ENCODE data around the gene DOHH.
A peak's percentile ranks its signal among the peaks of the same experiment; 100 is the strongest.

Gene DOHH

GRCh38 chr19:3492919-3493318 lies 7.6 kb downstream of the DOHH start:
- Mint-ChIP-seq H3K27me3 (no peaks in the 10 kb centered on the region), H3K4me3 (no peak overlapping the region), H3K36me3 (peaks cover 20% of the 10 kb centered on the region), H3K27ac (no peak overlapping the region), H3K9me3 (no peaks in the 10 kb centered on the region), H3K4me1 (peaks cover 3% of the 10 kb centered on the region)
- no peak for ATAC-seq (ENCODE audit: low read depth)
- DNase-seq (ENCODE audit: low spot score in 2 of 2): no peak

- H3K36me3 Mint-ChIP-seq: peaks cover 19% of the 10 kb centered on the region
- ATAC-seq (ENCODE audit: low read depth) (no peak), DNase-seq (ENCODE audit: low spot score in 2 of 2) (no peak)
- H3K9me3 Mint-ChIP-seq: no peaks in the 10 kb centered on the region
- H3K4me3 Mint-ChIP-seq: no peak overlapping the region
- H3K27me3 Mint-ChIP-seq: no peaks in the 10 kb centered on the region
- peaks cover 2% of the 10 kb centered on the region for H3K4me1 Mint-ChIP-seq
- no peak overlapping the region for H3K27ac Mint-ChIP-seq
These were observed 8.2 kb downstream of the DOHH start for GRCh38 chr19:3492131-3492839.

- H3K4me3 Mint-ChIP-seq: no peak overlapping the region
- ATAC-seq (ENCODE audit: low read depth) (no peak), DNase-seq (ENCODE audit: low spot score in 2 of 2) (no peak)
- H3K27ac Mint-ChIP-seq: no peak overlapping the region
- H3K36me3 Mint-ChIP-seq: peaks cover 21% of the 10 kb centered on the region
- no peaks in the 10 kb centered on the region for H3K9me3 Mint-ChIP-seq
- H3K4me1 Mint-ChIP-seq: peaks cover 2% of the 10 kb centered on the region
- no peaks in the 10 kb centered on the region for H3K27me3 Mint-ChIP-seq
These were observed 8.9 kb downstream of the DOHH start for GRCh38 chr19:3491396-3492119.

DNA sequence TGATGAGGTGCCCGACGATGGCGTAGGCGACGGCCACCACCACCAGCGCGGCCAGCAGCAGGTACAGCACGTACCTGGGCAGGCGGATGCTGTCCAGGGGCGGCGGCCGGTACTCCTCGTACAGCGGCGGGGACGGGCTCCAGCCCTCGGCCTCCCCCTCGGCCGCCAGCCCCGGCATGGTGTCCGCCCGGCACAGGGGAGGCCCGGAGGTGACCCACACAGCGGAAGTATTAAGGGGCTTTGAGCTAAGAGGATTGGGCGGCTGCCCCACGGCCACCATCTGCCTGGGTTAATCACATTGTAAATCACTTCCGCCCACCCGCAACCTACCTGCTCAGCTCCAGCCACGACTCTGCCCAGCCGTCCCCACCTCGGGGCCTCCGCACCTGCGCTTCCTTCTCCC lies 17.2 kb downstream of the DOHH start, which contains the start of gene SMIM44:
Gene SMIM44 (minus strand): TSS at position 216 of the 403 bp plus-strand sequence. CDS start 38 bp downstream, at position 178.
- no peak for ATAC-seq (ENCODE audit: low read depth)
- no peak within 1 kb of the TSS for H3K27ac Mint-ChIP-seq

GRCh38 chr19:3482507-3483225 lies 17.8 kb downstream of the DOHH start:
- Mint-ChIP-seq H3K36me3 (peaks cover 6% of the 10 kb centered on the region), H3K4me3 (no peak overlapping the region)

More for the DNA sequence above, 17.2 kb downstream of the DOHH start, which contains the start of gene SMIM44:
- Mint-ChIP-seq H3K36me3 (peaks cover 6% of the 10 kb centered on the region), H3K9me3 (peaks cover 2% of the 10 kb centered on the region), H3K4me3 (no peak within 1 kb of the TSS), H3K27me3 (peaks cover 18% of the 10 kb centered on the region), H3K4me1 (peaks cover 20% of the 10 kb centered on the region)
- no peak for DNase-seq (ENCODE audit: low spot score in 2 of 2)

GRCh38 chr19:3481241-3482090 lies 19.0 kb downstream of the DOHH start:
- DNase-seq (ENCODE audit: low spot score in 2 of 2): no peak
- ATAC-seq (ENCODE audit: low read depth): no peak
- Mint-ChIP-seq H3K9me3 (peaks cover 2% of the 10 kb centered on the region), H3K4me1 (peaks cover 23% of the 10 kb centered on the region), H3K36me3 (peaks cover 3% of the 10 kb centered on the region), H3K27ac (no peak overlapping the region), H3K4me3 (no peak overlapping the region), H3K27me3 (peaks cover 22% of the 10 kb centered on the region)

More at GRCh38 chr19:3482507-3483225, 17.8 kb downstream of the DOHH start:
- Mint-ChIP-seq H3K27me3 (peaks cover 22% of the 10 kb centered on the region), H3K27ac (no peak overlapping the region), H3K4me1 (peaks cover 23% of the 10 kb centered on the region), H3K9me3 (peaks cover 2% of the 10 kb centered on the region)
- DNase-seq (ENCODE audit: low spot score in 2 of 2) (no peak), ATAC-seq (ENCODE audit: low read depth) (no peak)

DNA sequence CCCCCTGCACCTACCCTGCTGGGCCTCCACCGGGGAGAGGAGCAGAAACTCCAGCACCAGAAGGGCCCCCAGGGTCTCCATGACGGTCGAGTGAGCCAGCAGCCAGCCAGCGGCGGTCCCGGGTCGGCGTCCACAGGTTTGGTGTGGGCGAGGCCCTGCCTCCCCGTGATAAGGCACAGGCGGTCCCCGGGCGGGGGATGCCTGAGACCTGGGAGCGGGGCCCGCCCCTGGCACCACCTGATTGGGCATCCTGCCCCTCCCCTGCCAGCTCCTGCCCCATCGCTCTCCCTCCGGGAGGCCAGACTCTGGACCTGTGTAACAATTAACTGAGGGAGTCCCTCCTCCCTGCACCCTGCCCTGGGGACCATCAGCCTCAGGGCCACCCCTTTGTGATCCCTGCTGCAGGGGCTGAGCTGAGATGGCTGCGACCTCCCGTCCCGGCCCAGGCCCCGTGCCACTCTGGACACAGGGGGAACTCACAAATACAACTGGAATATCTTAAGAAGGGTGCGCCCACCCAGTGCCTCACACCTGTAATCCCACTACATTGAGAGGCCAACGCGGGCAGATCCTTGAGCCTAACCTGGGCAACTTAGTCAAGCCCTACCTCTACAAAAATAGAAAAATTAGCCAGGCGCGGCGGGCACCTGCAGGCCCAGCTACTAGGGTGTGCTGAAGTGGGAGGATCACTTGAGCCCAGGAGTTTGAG lies 19.9 kb downstream of the DOHH start, which contains the start of gene SMIM24:
Gene SMIM24 (minus strand): TSS at position 143 of the 709 bp plus-strand sequence. CDS start 62 bp downstream, at position 81.
- Mint-ChIP-seq H3K27me3 (peaks cover 22% of the 10 kb centered on the region), H3K9me3 (peaks cover 2% of the 10 kb centered on the region), H3K27ac (no peak within 1 kb of the TSS), H3K36me3 (peaks cover 3% of the 10 kb centered on the region), H3K4me3 (peak within 1 kb of the TSS; percentile 19), H3K4me1 (peaks cover 23% of the 10 kb centered on the region)
- DNase-seq (ENCODE audit: low spot score in 2 of 2): no peak
- no peak for ATAC-seq (ENCODE audit: low read depth)

- H3K4me3 Mint-ChIP-seq: peak overlapping the region; percentile 19
- peaks cover 20% of the 10 kb centered on the region for H3K27me3 Mint-ChIP-seq
- DNase-seq (ENCODE audit: low spot score in 2 of 2): peak; percentile 30 to 39
- H3K9me3 Mint-ChIP-seq: peaks cover 2% of the 10 kb centered on the region
- ATAC-seq (ENCODE audit: low read depth): peak; percentile 56
- H3K27ac Mint-ChIP-seq: no peak overlapping the region
- H3K36me3 Mint-ChIP-seq: peaks cover 3% of the 10 kb centered on the region
- peaks cover 21% of the 10 kb centered on the region for H3K4me1 Mint-ChIP-seq
These were observed 20.6 kb downstream of the DOHH start for GRCh38 chr19:3479834-3480215.

DNA sequence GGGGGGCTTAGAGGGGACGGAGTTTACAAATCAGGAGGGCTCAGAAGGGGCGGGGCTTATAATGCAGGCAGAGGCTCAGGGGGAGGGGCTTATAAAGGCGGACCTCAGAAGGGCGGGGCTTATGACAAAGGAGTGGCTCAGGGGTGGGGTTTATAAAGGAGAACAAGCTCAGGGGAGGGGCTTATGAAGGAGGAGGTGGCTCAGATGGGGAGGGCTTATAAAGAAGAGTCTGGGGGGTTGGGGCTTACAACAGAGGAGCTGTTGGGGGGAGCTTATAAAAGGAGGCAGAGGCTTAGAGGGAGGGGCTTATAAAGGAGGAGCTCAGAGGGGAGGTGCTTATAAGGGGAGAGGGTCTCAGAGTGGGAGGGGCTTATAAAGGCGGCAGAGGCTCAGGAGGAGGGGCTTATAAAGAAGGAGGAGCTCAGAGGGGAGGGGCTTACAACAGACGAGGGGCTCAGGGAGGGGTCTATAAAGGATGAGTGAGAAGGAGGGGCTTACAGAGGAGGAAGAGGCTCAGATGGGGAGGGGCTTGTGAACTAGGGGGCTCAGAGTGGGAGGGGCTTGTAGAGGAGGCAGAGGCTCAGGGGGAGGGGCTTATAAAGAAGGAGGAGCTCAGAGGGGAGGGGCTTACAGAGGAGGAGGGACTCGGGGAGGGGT lies 21.2 kb downstream of the DOHH start:
- peak; percentile 51 to 54 for DNase-seq (ENCODE audit: low spot score in 2 of 2)

GRCh38 chr19:3478409-3479176 lies 21.9 kb downstream of the DOHH start:
- Mint-ChIP-seq H3K36me3 (peaks cover 3% of the 10 kb centered on the region), H3K27me3 (peaks cover 19% of the 10 kb centered on the region), H3K4me1 (peaks cover 19% of the 10 kb centered on the region), H3K9me3 (peaks cover 2% of the 10 kb centered on the region), H3K4me3 (peak overlapping the region; percentile 65), H3K27ac (no peak overlapping the region)
- no peak for DNase-seq (ENCODE audit: low spot score in 2 of 2)
- ATAC-seq (ENCODE audit: low read depth): peak; percentile 7

More for the DNA sequence above, 21.2 kb downstream of the DOHH start:
- H3K4me1 Mint-ChIP-seq: peaks cover 19% of the 10 kb centered on the region
- H3K36me3 Mint-ChIP-seq: peaks cover 3% of the 10 kb centered on the region
- H3K9me3 Mint-ChIP-seq: peaks cover 2% of the 10 kb centered on the region
- H3K27ac Mint-ChIP-seq: no peak overlapping the region
- H3K27me3 Mint-ChIP-seq: peaks cover 17% of the 10 kb centered on the region
- peak; percentile 85 for ATAC-seq (ENCODE audit: low read depth)
- H3K4me3 Mint-ChIP-seq: peak overlapping the region; percentile 14

DNA sequence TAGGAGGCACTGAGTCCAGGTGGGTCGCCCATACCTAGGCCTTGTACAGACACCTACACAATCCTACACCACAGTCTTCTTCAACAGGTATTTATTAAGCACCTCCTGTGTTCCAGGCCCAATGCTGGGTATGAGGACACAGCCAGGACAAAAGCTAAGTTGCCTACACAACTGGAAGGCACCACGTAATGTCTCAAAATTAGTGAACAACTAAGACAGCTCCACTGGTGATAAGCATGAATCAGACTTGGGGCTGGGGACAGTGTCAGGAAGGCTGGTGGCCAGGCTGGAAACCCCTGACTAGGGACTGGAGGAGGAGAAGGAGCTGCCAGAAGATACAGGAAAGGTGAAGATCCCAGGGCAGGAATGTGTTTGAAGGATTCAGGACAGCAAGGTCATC lies 22.5 kb downstream of the DOHH start:
- Mint-ChIP-seq H3K9me3 (peaks cover 2% of the 10 kb centered on the region), H3K4me3 (peak overlapping the region; percentile 14), H3K4me1 (peaks cover 19% of the 10 kb centered on the region), H3K36me3 (peaks cover 3% of the 10 kb centered on the region), H3K27me3 (peaks cover 18% of the 10 kb centered on the region), H3K27ac (no peak overlapping the region)
- DNase-seq (ENCODE audit: low spot score in 2 of 2) (no peak), ATAC-seq (ENCODE audit: low read depth) (no peak)

- no peak overlapping the region for H3K27ac Mint-ChIP-seq
- DNase-seq (ENCODE audit: low spot score in 2 of 2): no peak
- no peak overlapping the region for H3K4me3 Mint-ChIP-seq
- peaks cover 19% of the 10 kb centered on the region for H3K4me1 Mint-ChIP-seq
- peaks cover 2% of the 10 kb centered on the region for H3K9me3 Mint-ChIP-seq
- peaks cover 18% of the 10 kb centered on the region for H3K27me3 Mint-ChIP-seq
- H3K36me3 Mint-ChIP-seq: peaks cover 3% of the 10 kb centered on the region
- ATAC-seq (ENCODE audit: low read depth): no peak
These were observed 23.0 kb downstream of the DOHH start for GRCh38 chr19:3477506-3477905.
